ENCODE results near the gene ELFN2.
A peak's percentile ranks its signal among the peaks of the same experiment; 100 is the strongest.
"Not testable (repeated sequence)": the region's sequence is repeated elsewhere in the genome, so short reads cannot be mapped to it uniquely, and the experiment has no call there.

The ELFN2 gene

DNA sequence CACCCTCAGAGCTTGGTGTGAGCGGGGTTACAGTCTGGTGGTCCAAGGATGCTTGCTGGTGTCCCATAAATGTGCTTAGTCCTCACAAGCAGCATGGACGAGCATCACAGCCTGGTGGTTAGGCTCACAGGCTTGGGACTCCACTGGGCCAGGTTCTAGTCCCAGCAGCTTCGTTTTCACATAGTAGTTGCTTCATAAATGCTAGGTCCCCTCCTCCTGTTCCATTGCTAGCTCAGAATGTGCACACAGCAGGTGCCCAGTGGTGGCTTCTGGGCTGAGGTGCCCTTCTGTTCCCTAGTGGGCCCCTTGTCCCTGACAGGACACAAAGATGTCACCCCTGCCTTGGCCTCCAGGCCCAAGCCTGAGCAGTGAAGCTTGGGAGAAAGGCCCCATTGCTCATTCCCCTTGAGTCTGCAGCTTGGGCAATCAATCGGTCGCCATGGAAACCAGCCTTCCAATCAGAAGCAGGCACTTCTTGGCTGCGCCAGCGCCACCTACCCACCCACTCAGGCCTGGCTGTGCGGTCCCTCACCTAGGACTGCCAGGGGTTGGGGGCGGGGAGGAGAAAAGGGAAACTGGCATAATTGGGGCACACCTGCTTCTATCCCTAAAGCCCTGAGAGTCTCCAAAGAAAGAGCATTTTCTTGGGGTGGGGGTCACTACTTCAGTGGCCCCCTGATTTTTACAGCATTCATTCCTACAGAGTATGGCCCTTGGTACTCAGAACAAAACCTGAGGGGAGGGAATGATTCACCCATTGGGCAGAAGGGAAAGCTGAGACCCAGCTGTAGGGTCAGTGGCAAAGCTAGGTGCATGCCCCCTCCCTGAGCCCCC is 96.9 kb downstream of the ELFN2 start:
- peak; percentile 41 to 47 for DNase-seq

DNA sequence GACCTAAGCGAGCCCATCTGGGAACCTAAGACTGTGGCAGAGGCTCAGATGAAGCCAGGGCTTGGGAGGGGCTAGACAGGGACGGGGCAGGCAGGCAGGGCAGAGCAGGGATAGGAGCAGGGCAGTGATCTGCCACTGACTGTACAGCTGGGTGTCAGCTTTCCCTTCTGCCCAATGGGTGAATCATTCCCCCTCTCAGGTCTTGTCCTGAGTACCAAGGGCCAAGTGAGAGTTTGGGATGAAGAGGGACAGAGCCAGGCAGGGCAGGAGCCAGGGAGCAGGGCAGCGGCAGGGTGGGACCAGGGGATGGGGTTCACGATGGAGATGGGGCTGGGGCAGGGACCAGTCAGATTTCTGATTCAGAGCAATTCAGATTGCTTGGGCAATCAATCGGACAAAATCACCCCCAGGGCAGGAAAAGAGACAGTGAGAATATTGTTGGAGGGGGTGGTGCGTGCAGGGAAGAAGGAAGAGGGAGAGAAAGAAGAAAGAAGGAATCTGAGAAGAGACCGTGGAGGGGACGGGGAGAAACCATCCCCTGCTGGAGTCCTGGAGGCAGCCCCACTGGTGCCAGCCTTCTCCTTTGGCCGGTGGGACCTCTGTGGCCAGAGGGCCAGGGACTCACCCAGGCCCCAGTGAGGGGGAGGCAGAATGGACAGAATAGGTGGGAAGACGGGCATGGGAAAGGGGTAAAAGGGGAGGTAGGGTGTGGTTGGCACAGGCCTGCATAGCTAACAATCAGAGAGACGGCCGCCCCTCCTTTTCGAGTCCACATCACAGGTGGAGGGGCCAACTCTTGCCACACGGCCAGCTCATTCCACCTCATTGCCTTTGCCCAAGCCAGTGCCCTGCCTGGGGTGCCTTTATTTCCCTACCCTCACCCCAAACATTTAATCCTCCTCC is 97.8 kb downstream of the ELFN2 start:
- no peak for DNase-seq

DNA sequence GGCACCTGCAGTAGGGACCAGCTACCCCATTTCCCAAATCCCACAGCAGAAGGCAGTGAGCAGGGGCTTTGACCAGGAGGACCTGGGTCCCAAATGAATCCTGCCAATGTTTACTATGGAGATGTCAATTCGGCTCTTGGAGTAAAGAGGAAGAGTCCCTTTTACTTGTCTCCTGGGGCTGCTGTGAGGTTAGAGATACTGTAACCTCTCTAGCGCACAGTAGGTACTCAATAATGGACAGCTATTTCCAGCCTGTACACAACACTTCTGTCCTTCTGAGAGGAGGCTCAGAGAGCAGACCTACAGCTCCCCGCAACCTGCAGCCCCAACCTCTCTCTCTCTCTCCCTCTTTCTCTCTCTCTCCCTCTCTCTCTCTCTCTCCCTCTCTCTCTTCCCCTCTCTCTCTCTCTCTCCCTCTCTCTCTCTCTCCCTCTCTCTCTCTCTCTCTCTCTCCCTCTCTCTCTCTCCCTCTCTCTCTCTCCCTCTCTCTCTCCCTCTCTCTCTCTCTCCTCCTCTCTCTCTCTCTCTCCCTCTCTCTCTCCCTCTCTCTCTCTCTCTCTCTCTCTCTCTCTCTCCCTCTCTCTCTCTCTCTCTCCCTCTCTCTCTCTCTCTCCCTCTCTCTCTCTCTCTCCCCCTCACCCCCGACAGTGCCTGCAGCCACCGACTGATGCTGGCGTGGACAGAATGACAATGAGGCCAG is 98.6 kb downstream of the ELFN2 start:
- not testable (repeated sequence) for DNase-seq

DNA sequence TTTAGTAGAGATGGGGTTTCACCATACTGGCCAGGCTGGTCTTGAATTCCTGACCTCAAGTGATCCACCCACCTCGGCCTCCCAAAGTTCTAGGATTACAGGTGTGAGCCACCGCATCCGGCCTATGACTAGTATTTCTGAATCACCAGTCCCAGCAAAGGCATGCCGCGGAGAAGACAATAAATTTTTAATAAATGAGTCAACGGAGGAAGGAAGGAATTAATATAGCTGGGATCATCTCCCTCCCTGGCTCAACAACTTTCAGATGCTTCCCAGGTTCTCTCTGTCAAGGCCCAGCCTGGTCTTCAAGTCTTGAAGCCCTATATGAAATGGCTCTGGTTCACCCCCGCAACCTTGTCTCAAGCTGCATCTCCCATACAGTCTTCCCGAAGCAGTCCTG is 99.3 kb downstream of the ELFN2 start:
- DNase-seq = no peak

DNA sequence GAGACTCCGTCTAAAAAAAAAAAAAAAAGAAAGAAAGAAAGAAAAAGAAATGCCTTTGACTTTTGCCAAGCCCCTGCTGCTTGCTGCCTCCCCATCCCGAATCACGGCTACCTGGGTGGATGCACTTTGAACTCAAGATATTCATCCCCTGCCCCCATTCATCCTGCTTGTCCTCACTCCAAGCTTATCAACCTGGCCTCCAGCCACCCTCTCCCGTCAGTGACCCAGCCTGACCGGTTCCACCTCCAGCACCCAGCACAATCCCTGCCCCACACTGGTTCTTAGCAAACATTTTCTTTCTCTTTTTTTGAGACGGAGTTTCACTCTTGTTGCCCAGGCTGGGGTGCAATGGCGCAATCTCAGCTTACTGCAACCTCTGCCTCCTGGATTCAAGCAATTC is 100.6 kb downstream of the ELFN2 start:
- no peak for DNase-seq

DNA sequence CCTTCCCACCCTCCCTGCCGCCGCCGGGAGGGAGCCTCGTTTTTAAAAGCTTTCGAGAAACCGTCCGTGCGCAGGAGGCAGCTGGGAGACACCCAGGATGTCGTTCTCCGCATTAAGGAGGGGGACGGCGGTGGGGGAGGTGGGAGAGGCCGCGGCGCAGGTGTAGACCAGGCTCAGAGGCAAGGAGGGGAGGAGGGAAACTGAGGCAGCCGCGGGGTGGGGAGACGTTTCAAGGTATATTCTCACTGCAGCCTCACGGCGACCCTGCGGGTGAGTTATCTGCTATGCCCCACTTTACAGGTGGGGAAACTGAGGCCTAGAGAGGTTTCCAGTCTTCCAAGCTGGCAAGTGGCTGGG is 102.3 kb downstream of the ELFN2 start:
- DNase-seq = no peak

DNA sequence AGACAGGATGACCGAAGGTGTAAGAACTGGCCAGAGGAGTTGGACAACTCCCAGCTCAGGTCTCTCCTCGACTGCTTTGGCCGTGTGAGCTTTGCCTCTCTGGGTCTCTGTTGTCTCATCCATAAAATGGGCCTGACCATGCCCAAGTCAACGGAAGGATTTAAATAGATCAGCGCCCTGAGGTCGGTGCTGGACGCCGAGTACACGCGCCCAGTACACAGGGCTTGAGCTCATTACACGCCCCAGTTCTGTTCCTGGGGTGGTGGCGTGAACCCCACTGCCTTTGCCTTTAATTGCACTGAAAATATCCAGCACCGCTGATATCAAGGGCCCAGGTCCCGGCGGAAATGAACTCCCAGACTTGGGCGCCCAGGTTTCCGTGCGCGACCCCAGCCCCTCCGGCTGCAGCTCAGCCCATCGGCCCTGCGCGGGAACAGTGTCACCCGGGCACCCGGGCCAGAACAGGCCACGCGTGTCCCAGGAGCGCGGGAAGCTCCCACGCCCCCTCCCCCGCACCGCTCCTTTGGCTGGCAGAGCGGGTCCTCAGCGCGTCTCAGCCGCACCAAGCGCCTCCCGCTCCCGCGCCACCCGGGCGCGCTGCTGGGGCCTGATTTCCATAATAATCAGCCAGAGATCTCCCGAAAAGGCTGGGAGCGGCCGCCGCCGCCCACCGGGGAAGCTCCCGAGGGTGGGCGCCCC is 102.8 kb downstream of the ELFN2 start:
- no peak for DNase-seq

DNA sequence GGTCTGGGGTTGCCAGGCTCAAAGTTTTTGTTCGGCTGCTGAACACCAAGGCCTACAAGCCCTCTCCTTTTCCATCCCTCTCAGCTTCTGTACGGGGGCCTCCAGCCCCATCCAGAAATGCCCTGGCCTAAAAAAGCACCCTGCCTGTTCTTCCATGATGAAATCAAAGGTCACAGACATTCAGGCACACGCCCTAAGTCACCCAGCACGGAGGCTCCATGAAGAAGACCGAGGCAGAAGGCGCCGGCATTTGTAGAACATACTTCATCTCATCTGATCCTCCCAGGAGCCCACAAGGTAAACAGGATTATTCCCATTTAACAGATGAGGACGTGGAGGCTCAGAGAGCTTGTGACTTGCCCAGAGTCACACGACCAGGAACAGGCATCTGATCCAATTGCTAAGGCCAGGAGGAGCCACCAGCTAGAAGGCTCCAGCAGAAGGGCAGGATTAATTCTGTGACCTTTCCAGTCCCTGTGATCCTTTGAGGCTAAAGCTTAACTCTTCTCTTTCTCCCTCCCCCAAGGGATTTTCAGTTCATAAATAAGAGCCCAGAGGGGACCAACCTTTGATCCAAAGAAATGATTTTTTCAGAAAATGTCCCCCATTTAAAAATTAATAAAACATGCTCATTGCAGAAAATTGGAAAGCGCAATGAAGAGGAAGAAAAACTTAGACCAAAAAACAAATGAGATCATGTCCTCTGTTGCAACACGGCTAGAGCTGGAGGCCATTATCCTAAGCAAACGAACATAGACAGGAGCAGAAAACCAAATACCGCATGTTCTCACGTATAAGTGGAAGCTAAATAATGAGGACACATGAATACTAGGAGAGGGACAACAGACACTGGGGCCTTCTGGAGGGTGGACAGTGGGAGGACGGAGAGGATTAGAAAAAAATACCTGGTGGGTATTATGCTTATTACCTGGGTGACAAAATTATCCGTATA is 106.3 kb downstream of the ELFN2 start:
- no peak for DNase-seq

DNA sequence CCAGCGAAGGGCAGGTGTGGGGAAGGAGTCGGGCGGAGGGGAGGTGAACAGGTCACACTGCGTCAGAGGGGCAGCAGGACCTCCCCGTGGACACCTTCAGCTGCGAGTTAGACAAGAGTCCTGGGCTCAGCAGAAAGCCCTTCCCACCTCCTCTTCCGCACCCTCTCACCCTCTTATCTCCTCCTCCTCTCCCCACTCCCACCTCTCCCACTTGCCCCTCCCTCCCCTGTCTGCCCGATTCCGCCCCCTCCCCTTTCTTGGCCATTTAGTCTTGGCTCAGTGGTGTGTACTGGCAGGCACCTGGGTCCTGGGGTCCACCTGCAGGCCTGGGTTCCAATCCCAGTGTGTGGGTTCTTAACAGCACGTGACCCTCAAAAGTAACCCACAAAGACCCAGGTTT is 107.8 kb downstream of the ELFN2 start:
- no peak for DNase-seq

DNA sequence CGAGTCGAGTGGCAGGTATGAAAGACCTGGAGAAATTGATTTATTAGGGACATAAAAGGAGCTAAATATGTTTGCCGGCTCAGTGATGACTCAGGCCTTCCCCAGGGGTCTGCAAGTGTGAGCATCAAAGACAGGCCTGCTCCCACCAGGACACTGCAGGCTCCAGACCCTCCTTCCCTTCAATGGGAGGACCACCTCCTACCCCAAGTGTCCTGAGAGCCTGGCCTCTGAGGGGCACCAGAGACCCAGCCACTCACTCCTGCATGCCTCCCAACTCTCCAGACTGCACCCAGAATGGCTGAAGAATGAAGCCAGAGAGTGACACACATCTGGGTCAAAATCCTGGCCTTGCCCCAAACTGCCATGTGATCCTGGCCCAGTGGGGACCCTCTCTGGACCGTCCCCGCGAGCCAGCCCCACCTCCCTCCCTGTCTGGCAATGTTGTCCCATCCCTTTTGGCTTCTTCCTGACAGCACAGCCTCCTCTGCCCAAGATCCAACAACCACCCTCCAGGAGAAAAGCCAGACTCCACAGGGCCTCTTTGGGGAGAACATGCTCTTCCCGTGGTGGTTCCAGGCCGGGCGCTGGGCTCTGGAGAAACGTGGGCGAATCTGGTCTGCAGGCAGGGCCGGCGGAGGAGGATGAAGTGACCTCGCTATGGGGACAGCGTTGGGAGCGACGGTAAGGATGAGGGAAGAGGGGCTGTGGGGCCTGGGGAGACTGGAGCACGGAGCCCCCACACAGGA is 108.7 kb downstream of the ELFN2 start:
- DNase-seq = no peak

All from CD4-positive, alpha-beta T cell treated with Interferon alpha-2 for 1 hour (primary cell).